Right atrium auricular region (tissue), 2 donors: ENCODE measurements around the gene GATA5. TPM values are rescaled to one million over a fixed set of nuclear protein-coding genes. Genes with fewer than 3 reads are reported as not detected.

Source experiments
- DNase-seq: peaks from one replicate; pipeline ENCODE4 v3.0.0-alpha.2; 2019; ENCODE audit warnings: low spot score
- H3K27ac ChIP-seq, 2 donors: fragments of 200-600 bp; sonication (generic); 1 replicate in 1 of 2; 2 replicates in 1 of 2; pipeline ENCODE4 v1.5.1; 2016 to 2019
- H3K27me3 ChIP-seq, 2 donors: fragments of 200-600 bp; sonication (generic); one replicate each; pipeline versions ENCODE4 v1.5.1 to v1.6.0; 2017 to 2019
- H3K36me3 ChIP-seq: fragments of 200-600 bp; sonication (generic); one replicate; pipeline ENCODE4 v1.5.1; 2016
- H3K4me1 ChIP-seq, 2 donors: fragments of 200-600 bp; sonication (generic); one replicate each; pipeline versions ENCODE4 v1.5.1 to v1.6.0; 2017 to 2019
- H3K4me3 ChIP-seq, 2 donors: fragments of 200-600 bp; sonication (generic); 1 replicate in 1 of 2; 2 replicates in 1 of 2; pipeline ENCODE4 v1.5.1; 2017 to 2019; ENCODE audit warnings: mild to moderate bottlenecking in 1 of 2, moderate library complexity in 1 of 2
- H3K9me3 ChIP-seq, 2 donors: fragments of 200-600 bp; sonication (generic); one replicate each; pipeline ENCODE4 v1.5.1; 2019
- total RNA-seq, 2 donors: library from RNA; depleted of rRNA; stranded (reverse); fragments of >200 nt; gene quantifications; one replicate each; pipeline ENCODE4 v1.1.0, GENCODE V29; 2016
- TF ChIP-seq, protein P1 (sequence below), 2 donors: fragments of 200-600 bp; sonication (generic); IDR thresholded peaks; one replicate each; pipeline ENCODE4 v1.5.1; 2019; ENCODE audit warnings: antibody characterized with exemption in 2 of 2

The GATA5 gene
- total RNA-seq, 2 donors from 2014 or later: 6.9 to 9.6 TPM

DNA sequence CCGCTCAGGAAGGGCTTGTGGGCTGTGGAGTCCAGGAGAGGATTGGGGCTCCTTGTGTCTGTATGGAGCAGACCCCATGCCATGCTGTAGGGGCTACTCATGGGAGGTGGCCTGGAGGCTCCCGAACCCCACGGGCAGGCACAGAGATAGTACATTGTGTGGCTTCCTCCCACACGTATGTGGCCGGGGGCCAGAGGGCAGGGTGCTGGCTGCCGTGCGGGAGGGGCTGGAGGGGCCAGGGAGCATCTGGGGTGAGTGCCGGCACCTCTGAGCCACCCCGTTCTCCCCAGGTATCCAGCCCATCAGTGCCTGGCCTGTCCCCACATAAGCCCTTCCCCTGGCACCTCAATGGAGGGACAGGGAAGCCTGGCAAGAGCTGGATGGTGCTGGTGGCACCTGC, 56.0 kb downstream of the GATA5 start:
- no peaks in the 10 kb centered on the region for H3K9me3 ChIP-seq
- no peak overlapping the region for H3K27ac ChIP-seq
- H3K4me1 ChIP-seq: no peaks in the 10 kb centered on the region
- no peaks in the 10 kb centered on the region for H3K36me3 ChIP-seq
- no peak overlapping the region for H3K4me3 ChIP-seq
- no peaks in the 10 kb centered on the region for H3K27me3 ChIP-seq
- TF ChIP-seq, protein P1, sequence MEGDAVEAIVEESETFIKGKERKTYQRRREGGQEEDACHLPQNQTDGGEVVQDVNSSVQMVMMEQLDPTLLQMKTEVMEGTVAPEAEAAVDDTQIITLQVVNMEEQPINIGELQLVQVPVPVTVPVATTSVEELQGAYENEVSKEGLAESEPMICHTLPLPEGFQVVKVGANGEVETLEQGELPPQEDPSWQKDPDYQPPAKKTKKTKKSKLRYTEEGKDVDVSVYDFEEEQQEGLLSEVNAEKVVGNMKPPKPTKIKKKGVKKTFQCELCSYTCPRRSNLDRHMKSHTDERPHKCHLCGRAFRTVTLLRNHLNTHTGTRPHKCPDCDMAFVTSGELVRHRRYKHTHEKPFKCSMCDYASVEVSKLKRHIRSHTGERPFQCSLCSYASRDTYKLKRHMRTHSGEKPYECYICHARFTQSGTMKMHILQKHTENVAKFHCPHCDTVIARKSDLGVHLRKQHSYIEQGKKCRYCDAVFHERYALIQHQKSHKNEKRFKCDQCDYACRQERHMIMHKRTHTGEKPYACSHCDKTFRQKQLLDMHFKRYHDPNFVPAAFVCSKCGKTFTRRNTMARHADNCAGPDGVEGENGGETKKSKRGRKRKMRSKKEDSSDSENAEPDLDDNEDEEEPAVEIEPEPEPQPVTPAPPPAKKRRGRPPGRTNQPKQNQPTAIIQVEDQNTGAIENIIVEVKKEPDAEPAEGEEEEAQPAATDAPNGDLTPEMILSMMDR (IDR thresholded peaks at IDR 0.05): no peak
- no peak for DNase-seq

- no peaks in the 10 kb centered on the region for H3K4me1 ChIP-seq
- no peak overlapping the region for H3K27ac ChIP-seq
- H3K36me3 ChIP-seq: no peaks in the 10 kb centered on the region
- H3K9me3 ChIP-seq: no peaks in the 10 kb centered on the region
- no peak for DNase-seq
- H3K4me3 ChIP-seq: no peak overlapping the region
- no peaks in the 10 kb centered on the region for H3K27me3 ChIP-seq
- TF ChIP-seq, protein P1 (IDR thresholded peaks at IDR 0.05): no peak
These were observed 56.9 kb downstream of the GATA5 start for GRCh38 chr20:62418709-62419487.

DNA sequence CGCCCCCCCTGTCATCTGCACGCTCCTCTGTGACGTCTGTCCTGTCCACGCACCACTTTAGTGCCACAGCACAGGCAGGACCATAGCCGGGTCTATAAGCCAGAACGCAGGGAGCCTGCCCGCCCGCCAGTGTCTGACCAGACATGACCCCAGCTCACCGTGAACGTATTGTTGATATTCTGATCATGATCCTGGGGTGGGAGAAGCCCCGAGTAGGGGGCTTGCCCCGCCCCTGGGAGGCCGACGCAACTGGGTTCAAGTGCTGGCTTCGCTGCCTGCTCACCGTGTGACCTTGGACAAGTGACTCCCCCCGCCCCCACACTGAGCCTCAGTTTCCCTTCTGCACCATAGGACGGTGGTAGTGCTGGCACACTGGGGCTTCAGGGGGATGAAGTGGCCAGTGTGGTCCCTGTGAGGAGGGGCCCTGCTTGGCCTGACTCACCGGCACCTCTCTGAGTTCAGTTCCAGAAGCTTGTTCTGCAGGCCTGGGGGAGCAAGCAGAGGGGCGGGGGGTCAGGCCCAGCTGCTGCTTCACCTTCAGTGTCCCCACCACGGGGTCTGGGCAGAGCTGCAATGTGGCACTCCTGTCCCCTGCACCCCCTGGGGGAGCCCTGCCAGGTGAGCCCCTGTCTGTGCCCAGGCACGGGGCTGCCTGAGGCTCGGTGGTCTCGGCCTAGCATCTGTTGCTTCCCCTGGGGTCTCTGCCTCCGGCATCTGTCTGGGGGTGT, 57.6 kb downstream of the GATA5 start:
- no peaks in the 10 kb centered on the region for H3K27me3 ChIP-seq
- no peak for DNase-seq

GRCh38 chr20:62416651-62417637, 58.9 kb downstream of the GATA5 start:
- no peak overlapping the region for H3K4me3 ChIP-seq

More for the DNA sequence above, 57.6 kb downstream of the GATA5 start:
- no peaks in the 10 kb centered on the region for H3K9me3 ChIP-seq
- no peaks in the 10 kb centered on the region for H3K4me1 ChIP-seq
- no peaks in the 10 kb centered on the region for H3K36me3 ChIP-seq
- TF ChIP-seq, protein P1 (IDR thresholded peaks at IDR 0.05): no peak
- no peak overlapping the region for H3K27ac ChIP-seq
- H3K4me3 ChIP-seq: no peak overlapping the region

More at GRCh38 chr20:62416651-62417637, 58.9 kb downstream of the GATA5 start:
- no peaks in the 10 kb centered on the region for H3K9me3 ChIP-seq
- TF ChIP-seq, protein P1 (IDR thresholded peaks at IDR 0.05): no peak
- H3K36me3 ChIP-seq: no peaks in the 10 kb centered on the region
- no peak overlapping the region for H3K27ac ChIP-seq
- DNase-seq: no peak
- no peaks in the 10 kb centered on the region for H3K4me1 ChIP-seq
- no peaks in the 10 kb centered on the region for H3K27me3 ChIP-seq
